IMR-90 (cell line): ENCODE data around the gene PSMD9. TPM values are rescaled to one million over a fixed set of nuclear protein-coding genes. Genes with fewer than 3 reads are reported as not detected.

Experiments used
- ATAC-seq: fragments of 200-7000 bp; cut with Tn5 transposase; 2 replicates; pipeline ENCODE4 v1.9.1; 2020; ENCODE audit warnings: low read depth, mild to moderate bottlenecking, moderate library complexity
- BruUV-seq: library from RNA; stranded (reverse); fragments of 400-500 nt; replicated peaks from 2 replicates; lab custom pipeline; 2021; lab: Mats Ljungman, UMichigan
- CTCF ChIA-PET: fragments of 300-600 bp; formaldehyde crosslinking; extraction: SDS; loops from one replicate; lab custom pipeline; 2021; ENCODE audit warnings: antibody characterized with exemption; lab: Yijun Ruan, JAX
- POLR2A ChIA-PET: fragments of 300-600 bp; sonication (Branson Sonifier 250); formaldehyde crosslinking; loops from one replicate; lab custom pipeline; 2022; ENCODE audit warnings: antibody characterized with exemption; ENCODE audit not compliant: unreplicated experiment; lab: Charles Lee
- DNase-seq: peaks from one replicate; pipeline ENCODE4 v3.0.0; 2013
- H2AFZ ChIP-seq: replicated peaks from 2 replicates; pipeline ENCODE3; 2013; ENCODE audit warnings: low read length, mild to moderate bottlenecking; ENCODE audit not compliant: poor library complexity
- H2AK5ac ChIP-seq: 2 replicates; pipeline ENCODE4 v1.6.1; 2013; ENCODE audit warnings: low read depth, low read length, inconsistent platforms
- H2AK9ac ChIP-seq: replicated peaks from 2 replicates; pipeline ENCODE3; 2013; ENCODE audit warnings: mild to moderate bottlenecking, low read depth, low read length, moderate library complexity; ENCODE audit not compliant: poor library complexity
- H2BK120ac ChIP-seq: 2 replicates; pipeline ENCODE4 v1.6.1; 2013; ENCODE audit warnings: low read depth, low read length, inconsistent platforms
- H2BK15ac ChIP-seq: 3 replicates; pipeline ENCODE4 v1.6.1; 2013; ENCODE audit warnings: low read depth, low read length, inconsistent platforms
- H2BK20ac ChIP-seq: 2 replicates; pipeline ENCODE4 v1.6.1; 2013; ENCODE audit warnings: low read depth, mild to moderate bottlenecking, inconsistent platforms, low read length, moderate library complexity
- H2BK5ac ChIP-seq: 2 replicates; pipeline ENCODE4 v1.6.1; 2013; ENCODE audit warnings: mild to moderate bottlenecking, low read depth, low read length, inconsistent platforms; ENCODE audit not compliant: poor library complexity, severe bottlenecking
- H3K14ac ChIP-seq: replicated peaks from 2 replicates; pipeline ENCODE4 v1.6.1; 2013; ENCODE audit warnings: low read depth, low read length, inconsistent platforms
- H3K18ac ChIP-seq: 2 replicates; pipeline ENCODE4 v1.6.1; 2013; ENCODE audit warnings: low read depth, low read length, control low read depth
- H3K23ac ChIP-seq: 2 replicates; pipeline ENCODE4 v1.6.1; 2013; ENCODE audit warnings: low read depth, low read length, inconsistent platforms
- H3K27ac ChIP-seq: 2 replicates; pipeline ENCODE4 v1.5.1; 2013; ENCODE audit warnings: mild to moderate bottlenecking, control low read depth, low read length; ENCODE audit not compliant: insufficient read depth
- H3K27me3 ChIP-seq: 2 replicates; pipeline ENCODE4 v1.6.1; 2013; ENCODE audit warnings: low read length; ENCODE audit not compliant: control insufficient read depth, insufficient read depth
- H3K36me3 ChIP-seq: 2 replicates; pipeline ENCODE4 v1.6.1; 2013; ENCODE audit warnings: low read length, mixed read lengths; ENCODE audit not compliant: control insufficient read depth, insufficient read depth
- H3K4ac ChIP-seq: 2 replicates; pipeline ENCODE4 v1.6.1; 2013; ENCODE audit warnings: low read depth, low read length, inconsistent platforms
- H3K4me1 ChIP-seq: 2 replicates; pipeline ENCODE4 v1.6.1; 2013; ENCODE audit warnings: low read length, mixed read lengths; ENCODE audit not compliant: control insufficient read depth, insufficient read depth
- H3K4me2 ChIP-seq: 2 replicates; pipeline ENCODE4 v1.6.1; 2013; ENCODE audit warnings: low read depth, mild to moderate bottlenecking, control low read depth, low read length, moderate library complexity
- H3K4me3 ChIP-seq: 2 replicates; pipeline ENCODE4 v1.5.1; 2013; ENCODE audit warnings: low read depth, mild to moderate bottlenecking, control low read depth, low read length, moderate library complexity; ENCODE audit not compliant: insufficient read depth
- H3K56ac ChIP-seq: 2 replicates; pipeline ENCODE4 v1.6.1; 2013; ENCODE audit warnings: low read length, inconsistent platforms; ENCODE audit not compliant: insufficient read depth; ENCODE audit errors: extremely low read depth
- H3K79me1 ChIP-seq, 2 experiments: 2 replicates each; pipeline ENCODE4 v1.6.1; 2013; ENCODE audit warnings: low read length in 2 of 2, inconsistent platforms in 1 of 2, low read depth in 1 of 2
- H3K9ac ChIP-seq: 2 replicates; pipeline ENCODE4 v1.6.1; 2013; ENCODE audit warnings: low read depth, low read length, control low read depth
- H3K9me1 ChIP-seq: 2 replicates; pipeline ENCODE4 v1.6.1; 2013; ENCODE audit warnings: low read length, inconsistent platforms; ENCODE audit not compliant: insufficient read depth
- H3K9me3 ChIP-seq: 2 replicates; pipeline ENCODE4 v1.6.1; 2013; ENCODE audit warnings: low read length; ENCODE audit not compliant: control insufficient read depth, insufficient read depth
- H4K20me1 ChIP-seq: 2 replicates; pipeline ENCODE4 v1.6.1; 2013; ENCODE audit warnings: low read length, inconsistent platforms; ENCODE audit not compliant: insufficient read depth
- H4K5ac ChIP-seq: 2 replicates; pipeline ENCODE4 v1.6.1; 2013; ENCODE audit warnings: mild to moderate bottlenecking, low read depth, low read length, control low read depth
- H4K8ac ChIP-seq, 2 experiments: 2 replicates each; pipeline ENCODE4 v1.6.1; 2013; ENCODE audit warnings: low read depth in 2 of 2, low read length in 2 of 2, control low read depth in 1 of 2, inconsistent platforms in 1 of 2
- H4K91ac ChIP-seq: 2 replicates; pipeline ENCODE4 v1.6.1; 2013; ENCODE audit warnings: low read depth, low read length, inconsistent platforms; ENCODE audit not compliant: insufficient read depth
- BHLHE40 ChIP-seq: fragments of 150-350 bp; IDR thresholded peaks from 2 replicates; pipeline ENCODE4 v1.6.1; 2016; ENCODE audit warnings: mild to moderate bottlenecking, low read depth, low read length
- CEBPB ChIP-seq: IDR thresholded peaks from 2 replicates; pipeline ENCODE4 v1.6.1; 2012; ENCODE audit warnings: low read depth, low read length, improper control_type of control experiment
- FOS ChIP-seq: fragments of 150-350 bp; IDR thresholded peaks from 2 replicates; pipeline ENCODE4 v1.6.1; 2016; ENCODE audit warnings: low read depth, low read length
- MAFK ChIP-seq: IDR thresholded peaks from 2 replicates; pipeline ENCODE4 v1.6.1; 2012; ENCODE audit warnings: low read depth, low read length, improper control_type of control experiment
- MXI1 ChIP-seq: IDR thresholded peaks from 2 replicates; pipeline ENCODE4 v1.6.1; 2012; ENCODE audit warnings: low read depth, mild to moderate bottlenecking, low read length, moderate library complexity, borderline replicate concordance
- POLR2A ChIP-seq: IDR thresholded peaks from 2 replicates; pipeline ENCODE4 v1.6.1; 2012; ENCODE audit warnings: mild to moderate bottlenecking, low read depth, low read length
- RAD21 ChIP-seq: IDR thresholded peaks from 2 replicates; pipeline ENCODE4 v1.6.1; 2012; ENCODE audit warnings: low read length, improper control_type of control experiment
- RFX5 ChIP-seq: IDR thresholded peaks from 2 replicates; pipeline ENCODE4 v1.8.0; 2012; ENCODE audit warnings: low read depth, mild to moderate bottlenecking, low read length, moderate library complexity
- WGBS, 2 experiments: methylation state at CpG; one replicate each; pipeline versions ENCODE4 v1.1.5 to v1.1.7; 2013; ENCODE audit warnings: missing lambda C conversion rate in 2 of 2; ENCODE audit not compliant: insufficient read length in 1 of 2; ENCODE audit errors: extremely low coverage in 2 of 2; 5-methylcytosine and 5-hydroxymethylcytosine counted together
- dilution Hi-C: fragments of 300-500 bp; cut with HindIII; formaldehyde crosslinking; loops from one replicate; pipeline ENCODE4 v1.14.3; 2018; ENCODE audit warnings: low sequenced_read_pairs; ENCODE audit not compliant: unreplicated experiment
- in situ Hi-C: fragments of 300-500 bp; cut with MboI; formaldehyde crosslinking; loops from 3 replicates; pipeline ENCODE4 v1.14.3; 2019; ENCODE audit warnings: low sequenced_read_pairs, inconsistent platforms, mixed read lengths
- intact Hi-C: fragments of 100-400 bp; cut with micrococcal nuclease; formaldehyde crosslinking; loops from 2 replicates; pipeline ENCODE4 v1.10.0; 2022
- polyA plus RNA-seq, 3 experiments: library from polyadenylated mRNA; depleted of rRNA; stranded (reverse); fragments of >200 nt; gene quantifications; 2 replicates each; pipeline ENCODE4 v1.2.3, GENCODE V29; 2012; ENCODE audit warnings: low replicate concordance in 1 of 3
- total RNA-seq: library from RNA; depleted of rRNA; stranded (reverse); fragments of >200 nt; gene quantifications from 2 replicates; pipeline ENCODE4 v1.2.3, GENCODE V29; 2012

PSMD9 gene
- total and polyA plus RNA-seq, 2 of the 4 experiments (the other 2 are of a cell fraction), result 135 to 142 TPM

- no peaks in the 10 kb centered on the region for H3K9me3 ChIP-seq
- no peaks in the 10 kb centered on the region for H3K27me3 ChIP-seq
- ATAC-seq (no peak), DNase-seq (no peak)
- no peak overlapping the region for H3K23ac ChIP-seq
- no peak overlapping the region for H3K4me2 ChIP-seq
- 0 out of 2 replicates have a peak, but pooled peaks cover 2% of the 10 kb centered on the region for H3K4me1 ChIP-seq
- H2BK20ac ChIP-seq, result no peak overlapping the region
- in situ Hi-C loops (no loop called here), dilution Hi-C loops (no loop called here), intact Hi-C loops (no loop called here)
- no peak overlapping the region for H2AFZ ChIP-seq
- no peak overlapping the region for H3K4ac ChIP-seq
- no peak overlapping the region for H4K91ac ChIP-seq
- H3K27ac ChIP-seq, result no peak overlapping the region
- no peak overlapping the region for H3K9ac ChIP-seq
- no peaks in the 10 kb centered on the region for H4K20me1 ChIP-seq
- H4K8ac ChIP-seq, result no peak overlapping the region
- no peak overlapping the region for H2AK9ac ChIP-seq
- ChIA-PET CTCF (no interaction called here), POLR2A (no interaction called here)
- TF ChIP-seq FOS, result no peak
- no peak for TF ChIP-seq CEBPB
- TF ChIP-seq MAFK, result no peak
- TF ChIP-seq RFX5, result no peak
- TF ChIP-seq BHLHE40, result no peak
- no peak for TF ChIP-seq MXI1
- TF ChIP-seq POLR2A, result no peak
- no peak for TF ChIP-seq RAD21
- BruUV-seq, result no TSS peak
- no peak overlapping the region for H2BK120ac ChIP-seq
- no peak overlapping the region for H3K18ac ChIP-seq
- WGBS, 2 experiments, result 100% methylated on average over 1 of the region's 1 CpG; no CpG with 5 or more reads in 1 of the 2 experiments
- H3K56ac ChIP-seq, result no peak overlapping the region
- H3K9me1 ChIP-seq, result no peaks in the 10 kb centered on the region
- no peak overlapping the region for H3K14ac ChIP-seq
- H2AK5ac ChIP-seq, result no peak overlapping the region
- H3K4me3 ChIP-seq, result no peak overlapping the region
- no peaks in the 10 kb centered on the region for H3K79me1 ChIP-seq
- H4K5ac ChIP-seq, result no peak overlapping the region
- no peak overlapping the region for H2BK5ac ChIP-seq
- no peaks in the 10 kb centered on the region for H3K36me3 ChIP-seq
- H2BK15ac ChIP-seq, result no peak overlapping the region
Measured at GRCh38 chr12:121845701-121846100, 42.9 kb upstream of the PSMD9 start.
